HEK293 (cell line): Measurements from ENCODE around the gene SPA17.

Experiments used
- ZBTB8A ChIP-seq: fragments of 450-650 bp; formaldehyde crosslinking; IDR thresholded peaks from 2 replicates; pipeline ENCODE4 v1.5.1; 2016; ENCODE audit warnings: missing biosample characterization, missing genetic modification characterization
- ZNF311 ChIP-seq: fragments of 450-650 bp; formaldehyde crosslinking; IDR thresholded peaks from 2 replicates; pipeline ENCODE4 v1.5.1; 2017; ENCODE audit warnings: missing biosample characterization, missing genetic modification characterization, borderline replicate concordance
- ZNF324 ChIP-seq: fragments of 450-650 bp; formaldehyde crosslinking; IDR thresholded peaks from 2 replicates; pipeline ENCODE4 v1.5.1; 2016; ENCODE audit warnings: missing biosample characterization, missing genetic modification characterization
- ZNF501 ChIP-seq: fragments of 450-650 bp; formaldehyde crosslinking; IDR thresholded peaks from 2 replicates; pipeline ENCODE4 v1.5.1; 2016; ENCODE audit warnings: missing biosample characterization, missing genetic modification characterization
- ZNF518A ChIP-seq: fragments of 450-650 bp; formaldehyde crosslinking; conservative IDR thresholded peaks from 2 replicates; pipeline ENCODE4 v1.5.1; 2016; ENCODE audit warnings: low read depth, missing biosample characterization, missing genetic modification characterization
- ZNF549 ChIP-seq: fragments of 450-650 bp; IDR thresholded peaks from 2 replicates; pipeline ENCODE4 v1.5.1; 2018; ENCODE audit warnings: missing biosample characterization, missing genetic modification characterization, mild to moderate bottlenecking, inconsistent platforms, moderate library complexity
- ZNF558 ChIP-seq: fragments of 450-650 bp; formaldehyde crosslinking; IDR thresholded peaks from 2 replicates; pipeline ENCODE4 v1.5.1; 2016; ENCODE audit warnings: missing biosample characterization, missing genetic modification characterization
- ZNF664 ChIP-seq: fragments of 450-650 bp; formaldehyde crosslinking; IDR thresholded peaks from 2 replicates; pipeline ENCODE4 v1.5.1; 2016; ENCODE audit warnings: missing biosample characterization, missing genetic modification characterization
- ZNF785 ChIP-seq: fragments of 450-650 bp; formaldehyde crosslinking; IDR thresholded peaks from 2 replicates; pipeline ENCODE4 v1.5.1; 2016; ENCODE audit warnings: missing biosample characterization, missing genetic modification characterization
- TF ChIP-seq, protein P1 (sequence below): fragments of 450-650 bp; formaldehyde crosslinking; IDR thresholded peaks from 2 replicates; pipeline ENCODE4 v1.5.1; 2016; ENCODE audit warnings: missing biosample characterization, missing genetic modification characterization
- TF ChIP-seq, protein P2 (sequence below): IDR thresholded peaks from 2 replicates; pipeline ENCODE4 v1.6.1; 2011; ENCODE audit warnings: mild to moderate bottlenecking, low read depth, low read length, borderline replicate concordance

- TF ChIP-seq, protein P1, sequence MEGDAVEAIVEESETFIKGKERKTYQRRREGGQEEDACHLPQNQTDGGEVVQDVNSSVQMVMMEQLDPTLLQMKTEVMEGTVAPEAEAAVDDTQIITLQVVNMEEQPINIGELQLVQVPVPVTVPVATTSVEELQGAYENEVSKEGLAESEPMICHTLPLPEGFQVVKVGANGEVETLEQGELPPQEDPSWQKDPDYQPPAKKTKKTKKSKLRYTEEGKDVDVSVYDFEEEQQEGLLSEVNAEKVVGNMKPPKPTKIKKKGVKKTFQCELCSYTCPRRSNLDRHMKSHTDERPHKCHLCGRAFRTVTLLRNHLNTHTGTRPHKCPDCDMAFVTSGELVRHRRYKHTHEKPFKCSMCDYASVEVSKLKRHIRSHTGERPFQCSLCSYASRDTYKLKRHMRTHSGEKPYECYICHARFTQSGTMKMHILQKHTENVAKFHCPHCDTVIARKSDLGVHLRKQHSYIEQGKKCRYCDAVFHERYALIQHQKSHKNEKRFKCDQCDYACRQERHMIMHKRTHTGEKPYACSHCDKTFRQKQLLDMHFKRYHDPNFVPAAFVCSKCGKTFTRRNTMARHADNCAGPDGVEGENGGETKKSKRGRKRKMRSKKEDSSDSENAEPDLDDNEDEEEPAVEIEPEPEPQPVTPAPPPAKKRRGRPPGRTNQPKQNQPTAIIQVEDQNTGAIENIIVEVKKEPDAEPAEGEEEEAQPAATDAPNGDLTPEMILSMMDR (tag by site-specific recombination) = no peak
- TF ChIP-seq ZBTB8A (tag by site-specific recombination) = no peak
- TF ChIP-seq, protein P2, sequence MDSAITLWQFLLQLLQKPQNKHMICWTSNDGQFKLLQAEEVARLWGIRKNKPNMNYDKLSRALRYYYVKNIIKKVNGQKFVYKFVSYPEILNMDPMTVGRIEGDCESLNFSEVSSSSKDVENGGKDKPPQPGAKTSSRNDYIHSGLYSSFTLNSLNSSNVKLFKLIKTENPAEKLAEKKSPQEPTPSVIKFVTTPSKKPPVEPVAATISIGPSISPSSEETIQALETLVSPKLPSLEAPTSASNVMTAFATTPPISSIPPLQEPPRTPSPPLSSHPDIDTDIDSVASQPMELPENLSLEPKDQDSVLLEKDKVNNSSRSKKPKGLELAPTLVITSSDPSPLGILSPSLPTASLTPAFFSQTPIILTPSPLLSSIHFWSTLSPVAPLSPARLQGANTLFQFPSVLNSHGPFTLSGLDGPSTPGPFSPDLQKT = no peak
- no peak for TF ChIP-seq ZNF549
- TF ChIP-seq ZNF518A (tag by site-specific recombination) = no peak
- no peak for TF ChIP-seq ZNF664 (tag by site-specific recombination)
- TF ChIP-seq ZNF324 (tag by site-specific recombination) = no peak
- no peak for TF ChIP-seq ZNF501 (tag by site-specific recombination)
- TF ChIP-seq ZNF785 (tag by site-specific recombination) = no peak
- TF ChIP-seq ZNF558 (tag by site-specific recombination) = no peak
- no peak for TF ChIP-seq ZNF311
Measured at GRCh38 chr11:124725719-124726105, 52.0 kb downstream of the SPA17 start.
